Bronchial epithelial cell (primary cell): ENCODE results near the gene ZIC4. TPM values are rescaled to one million over a fixed set of nuclear protein-coding genes. Genes with fewer than 3 reads are reported as not detected.

Experiments used
- DNase-seq: peaks from one replicate; pipeline ENCODE4 v3.0.0-alpha.2; 2010; ENCODE audit warnings: low read depth
- FAIRE-seq: peaks from 2 replicates; lab custom pipeline; 2011; peaks lifted over from hg19 to GRCh38; lab: Jason Lieb, UNC
- H3K27me3 ChIP-seq: 2 replicates; pipeline ENCODE4 v1.5.1; 2011; ENCODE audit warnings: low read length; ENCODE audit not compliant: control insufficient read depth, insufficient read depth
- H3K36me3 ChIP-seq: 2 replicates; pipeline ENCODE4 v1.5.1; 2011; ENCODE audit warnings: low read length; ENCODE audit not compliant: control insufficient read depth, insufficient read depth
- H3K4me3 ChIP-seq: 2 replicates; pipeline ENCODE4 v1.5.1; 2011; ENCODE audit warnings: mild to moderate bottlenecking, low read depth, low read length, control low read depth
- total RNA-seq: library from RNA; depleted of rRNA; stranded (reverse); fragments of >200 nt; gene quantifications from 2 replicates; pipeline ENCODE4 v1.2.1, GENCODE V29; 2014
- TF ChIP-seq, protein P1 (sequence below): IDR thresholded peaks from 2 replicates; pipeline ENCODE4 v1.5.1; 2011; ENCODE audit warnings: mild to moderate bottlenecking, moderate library complexity, low read length, control low read depth, inconsistent platforms; ENCODE audit not compliant: insufficient read depth, severe bottlenecking

The ZIC4 gene
- total RNA-seq, 1 donor from 2014 or later, result not detected

DNA sequence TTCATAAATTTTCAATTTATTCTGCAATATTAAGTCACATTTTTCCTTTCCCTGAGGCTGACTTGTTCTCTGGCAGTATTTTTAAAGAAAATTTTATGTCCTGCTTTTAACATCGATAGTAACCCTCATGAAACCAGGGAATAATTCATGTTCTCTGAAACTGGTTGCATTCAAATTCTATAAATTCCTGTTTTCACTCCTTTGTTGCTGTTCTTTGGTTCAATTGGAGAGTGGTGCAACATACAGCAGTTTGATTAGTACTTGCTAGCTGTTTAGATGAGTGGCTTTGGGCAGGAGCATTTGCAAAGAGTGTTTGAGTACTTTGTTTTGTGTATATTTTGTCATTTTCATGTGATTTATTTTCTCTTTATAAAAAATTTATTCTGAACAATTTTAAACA lies 22.0 kb upstream of the ZIC4 start:
- no peak for FAIRE-seq
- no peak overlapping the region for H3K4me3 ChIP-seq
- H3K27me3 ChIP-seq, result peaks cover 14% of the 10 kb centered on the region
- no peaks in the 10 kb centered on the region for H3K36me3 ChIP-seq
- TF ChIP-seq, protein P1, sequence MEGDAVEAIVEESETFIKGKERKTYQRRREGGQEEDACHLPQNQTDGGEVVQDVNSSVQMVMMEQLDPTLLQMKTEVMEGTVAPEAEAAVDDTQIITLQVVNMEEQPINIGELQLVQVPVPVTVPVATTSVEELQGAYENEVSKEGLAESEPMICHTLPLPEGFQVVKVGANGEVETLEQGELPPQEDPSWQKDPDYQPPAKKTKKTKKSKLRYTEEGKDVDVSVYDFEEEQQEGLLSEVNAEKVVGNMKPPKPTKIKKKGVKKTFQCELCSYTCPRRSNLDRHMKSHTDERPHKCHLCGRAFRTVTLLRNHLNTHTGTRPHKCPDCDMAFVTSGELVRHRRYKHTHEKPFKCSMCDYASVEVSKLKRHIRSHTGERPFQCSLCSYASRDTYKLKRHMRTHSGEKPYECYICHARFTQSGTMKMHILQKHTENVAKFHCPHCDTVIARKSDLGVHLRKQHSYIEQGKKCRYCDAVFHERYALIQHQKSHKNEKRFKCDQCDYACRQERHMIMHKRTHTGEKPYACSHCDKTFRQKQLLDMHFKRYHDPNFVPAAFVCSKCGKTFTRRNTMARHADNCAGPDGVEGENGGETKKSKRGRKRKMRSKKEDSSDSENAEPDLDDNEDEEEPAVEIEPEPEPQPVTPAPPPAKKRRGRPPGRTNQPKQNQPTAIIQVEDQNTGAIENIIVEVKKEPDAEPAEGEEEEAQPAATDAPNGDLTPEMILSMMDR, result no peak
- DNase-seq, result no peak

DNA sequence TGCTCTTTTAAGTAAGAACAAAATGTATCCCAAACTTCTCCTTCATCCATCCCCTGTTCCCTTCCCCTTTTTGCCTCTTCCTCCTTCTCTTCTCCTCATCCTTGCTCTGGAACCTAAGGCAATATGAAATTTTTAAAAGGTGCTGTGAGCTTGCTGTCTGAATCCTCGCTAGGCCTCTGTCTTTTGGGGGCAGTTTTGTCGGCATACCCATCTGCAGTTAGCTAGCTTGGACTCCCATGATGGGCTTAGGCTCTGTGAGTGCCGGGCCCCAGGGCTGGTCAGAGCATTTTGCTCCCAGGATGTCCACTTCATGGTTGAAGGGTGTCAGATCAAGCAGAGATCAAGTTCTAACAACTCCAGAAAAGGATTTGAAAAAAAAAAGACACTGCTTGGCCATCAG lies 21.4 kb upstream of the ZIC4 start:
- TF ChIP-seq, protein P1, result no peak
- Histone ChIP-seq H3K4me3 (no peak overlapping the region), H3K36me3 (no peaks in the 10 kb centered on the region), H3K27me3 (peaks cover 20% of the 10 kb centered on the region)
- FAIRE-seq, result no peak
- DNase-seq, result no peak

DNA sequence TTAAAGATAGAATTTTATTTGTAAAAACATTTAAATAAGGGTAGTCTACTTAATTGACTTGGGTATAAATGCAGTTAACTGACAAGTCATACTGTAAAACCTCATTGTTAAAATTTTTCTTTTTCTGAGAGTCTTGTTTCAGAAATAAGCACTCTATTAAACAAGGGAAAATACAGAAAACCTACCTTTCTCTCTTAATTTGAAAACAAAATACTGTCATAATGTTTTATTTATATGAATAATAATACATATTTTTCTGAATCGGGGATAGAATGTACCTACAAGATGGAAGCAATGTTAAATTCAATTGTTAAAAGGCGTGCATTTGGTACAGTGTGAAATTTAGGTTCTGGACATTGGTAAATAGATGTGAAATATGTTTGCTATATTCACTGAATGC lies 20.6 kb upstream of the ZIC4 start:
- TF ChIP-seq, protein P1, result no peak
- DNase-seq, result no peak
- no peaks in the 10 kb centered on the region for H3K36me3 ChIP-seq
- FAIRE-seq, result no peak
- H3K27me3 ChIP-seq, result peaks cover 27% of the 10 kb centered on the region
- no peak overlapping the region for H3K4me3 ChIP-seq

DNA sequence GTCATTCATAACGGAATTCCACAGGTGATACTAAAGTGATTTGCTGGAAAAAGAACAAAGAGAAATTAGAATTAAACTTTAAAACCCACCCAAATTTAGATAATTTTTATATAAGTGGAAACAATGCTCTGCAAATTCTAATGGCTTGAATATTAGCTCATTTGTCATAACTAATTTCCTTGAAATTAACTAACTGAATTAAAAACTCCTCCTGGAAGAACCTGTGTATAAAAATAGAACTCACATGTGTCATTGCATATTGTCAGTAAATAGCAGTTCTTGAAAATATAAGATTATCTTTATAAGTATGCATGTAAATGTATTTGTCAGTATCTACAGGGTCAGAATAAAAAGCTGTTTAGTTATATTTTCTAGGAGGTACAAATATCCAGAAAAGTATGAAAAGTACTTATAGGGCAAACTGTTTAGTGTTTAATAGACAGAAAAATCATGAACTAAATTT lies 19.1 kb upstream of the ZIC4 start:
- no peak overlapping the region for H3K4me3 ChIP-seq
- TF ChIP-seq, protein P1, result no peak
- H3K27me3 ChIP-seq, result peaks cover 39% of the 10 kb centered on the region
- DNase-seq (no peak), FAIRE-seq (no peak)
- no peaks in the 10 kb centered on the region for H3K36me3 ChIP-seq

DNA sequence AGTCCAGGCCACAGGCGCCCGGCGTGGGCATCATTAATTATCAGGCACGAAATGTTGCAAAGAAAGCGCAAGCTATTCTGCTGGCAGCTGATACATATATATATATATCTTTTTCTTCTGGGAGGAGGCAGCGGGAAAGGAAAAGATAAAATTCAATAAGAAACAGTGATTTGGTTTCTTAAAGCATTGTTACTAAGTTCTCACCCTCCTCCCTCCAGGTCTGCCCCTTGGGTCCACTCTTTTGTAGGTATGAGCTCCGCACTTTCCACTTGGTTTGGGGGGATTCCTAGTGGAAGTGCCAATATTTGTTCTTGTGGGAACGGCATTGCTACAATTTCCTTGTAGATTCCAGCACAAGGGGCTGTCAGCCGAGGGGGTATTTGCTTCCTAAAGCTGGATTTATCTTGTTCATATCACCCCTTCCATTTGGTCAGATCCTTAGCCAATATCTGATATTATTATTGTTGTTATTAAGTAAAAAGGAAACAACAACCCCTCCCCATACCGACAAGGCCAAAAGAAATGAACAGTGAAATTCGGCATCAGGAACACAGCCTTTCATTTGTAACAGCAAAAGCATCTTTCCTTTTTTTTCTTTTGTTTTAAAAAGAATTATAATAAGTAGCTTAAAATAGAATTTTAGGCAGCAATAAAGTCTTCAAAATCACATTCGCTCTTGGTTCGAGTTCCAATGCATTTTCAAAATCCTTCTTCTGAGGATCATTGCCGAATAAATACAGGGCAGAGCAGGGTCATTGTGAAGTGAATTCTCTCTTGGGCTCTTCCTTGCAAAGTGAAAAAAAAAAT lies 18.4 kb upstream of the ZIC4 start:
- no peak overlapping the region for H3K4me3 ChIP-seq
- no peak for FAIRE-seq

More for the DNA sequence above, 18.4 kb upstream of the ZIC4 start:
- TF ChIP-seq, protein P1, result no peak
- peaks cover 46% of the 10 kb centered on the region for H3K27me3 ChIP-seq
- DNase-seq, result no peak
- no peaks in the 10 kb centered on the region for H3K36me3 ChIP-seq
